ENCODE measurements around the gene WT1. TPM values are rescaled to one million over a fixed set of nuclear protein-coding genes. Genes with fewer than 3 reads are reported as not detected.

Gene WT1
- total RNA-seq, 4 donors from 2014 or later: not detected

- Histone ChIP-seq H3K36me3 (no peaks in the 10 kb centered on the region), H3K27ac (no peak overlapping the region), H3K4me3 (peak overlapping the region; percentile 44), H3K4me1 (peaks cover 52% of the 10 kb centered on the region), H3K27me3 (peaks cover 100% of the 10 kb centered on the region), H3K9me3 (no peaks in the 10 kb centered on the region)
- TF ChIP-seq POLR2A (IDR thresholded peaks at IDR 0.05) (no peak), CTCF (IDR thresholded peaks at IDR 0.05) (no peak), EP300 (IDR thresholded peaks at IDR 0.05) (no peak), POLR2AphosphoS5 (IDR thresholded peaks at IDR 0.05) (no peak)
- DNase-seq (ENCODE audit: low spot score in 2 of 2): no peak
- 17% methylated on average over 42 of the region's 46 CpGs for WGBS
Observed at GRCh38 chr11:32433101-32433913, 2.0 kb downstream of the WT1 start.

GRCh38 chr11:32432565-32432964 lies 2.8 kb downstream of the WT1 start:
- no peaks in the 10 kb centered on the region for H3K9me3 ChIP-seq
- WGBS: 53% methylated on average over 8 of the region's 8 CpGs
- peaks cover 46% of the 10 kb centered on the region for H3K4me1 ChIP-seq
- H3K4me3 ChIP-seq: no peak overlapping the region
- TF ChIP-seq EP300 (IDR thresholded peaks at IDR 0.05) (no peak), CTCF (IDR thresholded peaks at IDR 0.05) (no peak), POLR2A (IDR thresholded peaks at IDR 0.05) (no peak), POLR2AphosphoS5 (IDR thresholded peaks at IDR 0.05) (no peak)
- no peak for DNase-seq (ENCODE audit: low spot score in 2 of 2)
- H3K36me3 ChIP-seq: no peaks in the 10 kb centered on the region
- H3K27me3 ChIP-seq: peaks cover 100% of the 10 kb centered on the region
- no peak overlapping the region for H3K27ac ChIP-seq

GRCh38 chr11:32430568-32431381 lies 4.6 kb downstream of the WT1 start:
- Histone ChIP-seq H3K4me1 (peaks cover 39% of the 10 kb centered on the region), H3K4me3 (no peak overlapping the region), H3K9me3 (no peaks in the 10 kb centered on the region), H3K27ac (no peak overlapping the region), H3K36me3 (no peaks in the 10 kb centered on the region), H3K27me3 (peaks cover 100% of the 10 kb centered on the region)
- WGBS: 45% methylated on average over 33 of the region's 59 CpGs
- DNase-seq (ENCODE audit: low spot score in 2 of 2): no peak
- TF ChIP-seq CTCF (IDR thresholded peaks at IDR 0.05) (no peak), POLR2AphosphoS5 (IDR thresholded peaks at IDR 0.05) (no peak), POLR2A (IDR thresholded peaks at IDR 0.05) (no peak), EP300 (IDR thresholded peaks at IDR 0.05) (no peak)

- Histone ChIP-seq H3K36me3 (no peaks in the 10 kb centered on the region), H3K4me1 (peaks cover 26% of the 10 kb centered on the region), H3K9me3 (no peaks in the 10 kb centered on the region), H3K4me3 (no peak overlapping the region), H3K27me3 (peaks cover 95% of the 10 kb centered on the region), H3K27ac (no peak overlapping the region)
- 64% methylated on average over 5 of the region's 5 CpGs for WGBS
- no peak for DNase-seq (ENCODE audit: low spot score in 2 of 2)
- TF ChIP-seq EP300 (IDR thresholded peaks at IDR 0.05) (no peak), POLR2A (IDR thresholded peaks at IDR 0.05) (no peak), POLR2AphosphoS5 (IDR thresholded peaks at IDR 0.05) (no peak), CTCF (IDR thresholded peaks at IDR 0.05) (no peak)
Observed at GRCh38 chr11:32429477-32429876, 5.9 kb downstream of the WT1 start.
